Epithelial cell of proximal tubule (primary cell): ENCODE measurements around the gene PRKN. TPM values are rescaled to one million over a fixed set of nuclear protein-coding genes. Genes with fewer than 3 reads are reported as not detected.
A peak's percentile ranks its signal among the peaks of the same experiment; 100 is the strongest.

Source experiments
- DNase-seq: peaks from one replicate; pipeline ENCODE4 v3.0.0-alpha.2; 2011; ENCODE audit warnings: low read depth
- H3K4me3 ChIP-seq: 2 replicates; pipeline ENCODE4 v1.5.1; 2011; ENCODE audit warnings: low read depth, mild to moderate bottlenecking, low read length
- total RNA-seq: library from RNA; depleted of rRNA; stranded (reverse); fragments of >200 nt; gene quantifications from 2 replicates; pipeline ENCODE4 v1.2.3, GENCODE V29; 2015
- TF ChIP-seq, protein P1 (sequence below): conservative IDR thresholded peaks from 2 replicates; pipeline ENCODE4 v1.5.1; 2012; ENCODE audit warnings: low read depth, mild to moderate bottlenecking, low read length

Gene PRKN
- total RNA-seq, 1 donor from 2014 or later = 0.58 TPM

DNA sequence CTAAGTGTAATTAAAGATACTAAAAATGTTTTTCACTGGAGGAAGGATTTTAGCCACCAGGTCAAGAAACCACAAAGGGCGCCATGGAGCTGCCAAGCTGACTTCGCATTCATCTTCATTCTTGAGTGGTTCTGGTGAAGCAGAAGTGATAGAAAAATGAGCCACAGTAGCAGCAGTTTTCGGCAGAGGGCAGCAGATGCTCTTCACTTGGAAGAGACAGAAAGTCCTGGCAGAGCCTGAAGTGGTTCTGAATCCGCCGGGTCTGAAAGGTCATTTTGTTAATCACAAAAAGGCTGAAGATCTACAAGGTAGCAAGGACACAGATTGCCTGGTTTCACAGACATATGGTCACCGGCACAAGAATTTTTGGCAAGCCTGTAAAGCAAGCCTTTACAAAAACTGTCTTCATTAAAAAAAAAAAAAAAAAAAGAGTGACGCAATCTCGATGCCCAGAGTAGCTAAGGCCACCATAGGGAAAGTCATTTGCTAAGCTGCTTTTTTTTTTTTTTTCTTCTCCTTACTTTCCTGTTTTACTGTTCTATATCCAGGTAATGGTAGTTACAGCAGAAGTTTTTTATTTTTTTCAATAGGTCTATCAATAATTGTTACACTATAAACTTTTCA, 1108.6 kb downstream of the PRKN start:
- H3K4me3 ChIP-seq = peak overlapping the region; percentile 27
- DNase-seq = peak; percentile 61
- TF ChIP-seq, protein P1, sequence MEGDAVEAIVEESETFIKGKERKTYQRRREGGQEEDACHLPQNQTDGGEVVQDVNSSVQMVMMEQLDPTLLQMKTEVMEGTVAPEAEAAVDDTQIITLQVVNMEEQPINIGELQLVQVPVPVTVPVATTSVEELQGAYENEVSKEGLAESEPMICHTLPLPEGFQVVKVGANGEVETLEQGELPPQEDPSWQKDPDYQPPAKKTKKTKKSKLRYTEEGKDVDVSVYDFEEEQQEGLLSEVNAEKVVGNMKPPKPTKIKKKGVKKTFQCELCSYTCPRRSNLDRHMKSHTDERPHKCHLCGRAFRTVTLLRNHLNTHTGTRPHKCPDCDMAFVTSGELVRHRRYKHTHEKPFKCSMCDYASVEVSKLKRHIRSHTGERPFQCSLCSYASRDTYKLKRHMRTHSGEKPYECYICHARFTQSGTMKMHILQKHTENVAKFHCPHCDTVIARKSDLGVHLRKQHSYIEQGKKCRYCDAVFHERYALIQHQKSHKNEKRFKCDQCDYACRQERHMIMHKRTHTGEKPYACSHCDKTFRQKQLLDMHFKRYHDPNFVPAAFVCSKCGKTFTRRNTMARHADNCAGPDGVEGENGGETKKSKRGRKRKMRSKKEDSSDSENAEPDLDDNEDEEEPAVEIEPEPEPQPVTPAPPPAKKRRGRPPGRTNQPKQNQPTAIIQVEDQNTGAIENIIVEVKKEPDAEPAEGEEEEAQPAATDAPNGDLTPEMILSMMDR = peak; percentile 76

DNA sequence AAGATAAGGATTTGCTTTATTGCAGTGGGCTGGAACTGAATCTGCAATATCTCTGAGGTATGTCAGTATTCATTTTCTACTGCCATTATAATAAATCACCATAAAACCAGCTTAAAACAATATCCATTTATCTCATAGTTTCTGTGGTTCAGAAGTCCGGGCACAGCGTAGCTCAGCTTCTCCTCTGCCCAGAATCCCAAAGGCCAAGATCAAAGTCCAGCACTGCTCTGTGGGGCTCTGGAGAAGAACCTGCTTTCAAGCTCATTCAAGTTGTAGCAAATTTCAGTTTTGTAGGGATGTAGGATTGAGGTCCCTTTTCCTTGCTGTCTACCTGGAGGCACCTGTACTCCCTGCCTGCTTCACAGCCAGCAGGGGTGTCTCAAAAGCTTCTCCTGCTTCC, 1113.9 kb downstream of the PRKN start:
- TF ChIP-seq, protein P1 = no peak
- no peak overlapping the region for H3K4me3 ChIP-seq
- DNase-seq = no peak

- no peak for DNase-seq
- TF ChIP-seq, protein P1 = no peak
- H3K4me3 ChIP-seq = no peak overlapping the region
Observed at GRCh38 chr6:161608771-161609170, 1118.8 kb downstream of the PRKN start.

GRCh38 chr6:161607696-161608297, 1119.8 kb downstream of the PRKN start:
- DNase-seq = no peak
- H3K4me3 ChIP-seq = no peak overlapping the region
- TF ChIP-seq, protein P1 = no peak

GRCh38 chr6:161602359-161602758, 1125.2 kb downstream of the PRKN start:
- DNase-seq = no peak
- no peak overlapping the region for H3K4me3 ChIP-seq
- TF ChIP-seq, protein P1 = no peak

DNA sequence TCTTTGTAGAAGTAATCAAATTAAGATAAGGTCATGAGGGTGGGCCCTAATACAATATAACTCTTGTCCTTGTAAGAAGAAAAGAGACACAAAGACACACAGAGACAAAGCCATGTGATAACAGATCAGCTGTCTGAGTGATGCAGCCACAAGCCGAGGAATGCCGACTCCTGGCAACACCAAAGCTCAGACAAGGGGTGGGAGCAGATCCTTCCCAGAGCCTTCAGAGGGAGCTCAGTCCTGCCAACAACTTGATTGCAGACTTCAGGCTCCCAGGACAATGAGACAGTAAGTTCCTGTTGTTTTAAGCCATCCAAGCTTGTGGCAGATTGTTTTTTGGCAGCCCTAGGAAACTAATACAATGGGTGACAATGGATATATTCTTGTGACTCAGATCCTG, 1128.7 kb downstream of the PRKN start:
- DNase-seq = no peak
- no peak overlapping the region for H3K4me3 ChIP-seq
- TF ChIP-seq, protein P1 = no peak
